Tibial nerve (tissue), 4 donors: Measurements from ENCODE around the gene TAOK3. TPM values are rescaled to one million over a fixed set of nuclear protein-coding genes. Genes with fewer than 3 reads are reported as not detected.
"Not testable (repeated sequence)": the region's sequence is repeated elsewhere in the genome, so short reads cannot be mapped to it uniquely, and the experiment has no call there.

ENCODE experiments used
- DNase-seq, 2 donors: peaks; one replicate each; pipeline ENCODE4 v3.0.0-alpha.2; 2019; ENCODE audit warnings: low spot score in 2 of 2
- H3K27ac ChIP-seq, 4 donors: fragments of 200-600 bp; sonication (generic) in 3 of 4; one replicate each; pipeline ENCODE4 v1.5.1; 2017 to 2019; ENCODE audit warnings: mild to moderate bottlenecking in 1 of 4
- H3K27me3 ChIP-seq, 2 donors: fragments of 200-600 bp; sonication (generic) in 1 of 2; one replicate each; pipeline versions ENCODE4 v1.5.1 to v1.6.0; 2017 to 2019
- H3K36me3 ChIP-seq, 3 donors: fragments of 200-600 bp; sonication (generic); one replicate each; pipeline ENCODE4 v1.5.1; 2018 to 2019
- H3K4me1 ChIP-seq, 4 donors: fragments of 200-600 bp; sonication (generic) in 3 of 4; one replicate each; pipeline ENCODE4 v1.5.1; 2017 to 2019
- H3K4me3 ChIP-seq, 4 donors: fragments of 200-600 bp; sonication (generic) in 3 of 4; one replicate each; pipeline ENCODE4 v1.5.1; 2017 to 2019; ENCODE audit warnings: mild to moderate bottlenecking in 1 of 4, moderate library complexity in 1 of 4
- H3K9me3 ChIP-seq, 4 donors: fragments of 200-600 bp; sonication (generic) in 3 of 4; one replicate each; pipeline ENCODE4 v1.5.1; 2017 to 2019
- CTCF ChIP-seq, 5 experiments: fragments of 200-600 bp in 3 of 5; fragments of 450-650 bp in 2 of 5; sonication (generic) in 3 of 5; IDR thresholded peaks; one replicate each; pipeline ENCODE4 v1.5.1; 2016 to 2019; ENCODE audit warnings: antibody characterized with exemption in 5 of 5, mild to moderate bottlenecking in 3 of 5, moderate library complexity in 2 of 5
- EP300 ChIP-seq, 2 donors: sonication (generic); formaldehyde crosslinking; IDR thresholded peaks; one replicate each; pipeline ENCODE4 v1.6.1; 2017; ENCODE audit warnings: antibody characterized with exemption in 2 of 2, mild to moderate bottlenecking in 1 of 2
- POLR2A ChIP-seq, 2 donors: fragments of 450-650 bp; IDR thresholded peaks; one replicate each; pipeline ENCODE4 v1.6.1; 2017; ENCODE audit warnings: antibody characterized with exemption in 2 of 2, mild to moderate bottlenecking in 2 of 2, moderate library complexity in 2 of 2
- WGBS, 2 donors: methylation state at CpG; one replicate each; pipeline ENCODE4 v1.1.5; 2018; 5-methylcytosine and 5-hydroxymethylcytosine counted together
- total RNA-seq, 4 donors: library from RNA; depleted of rRNA; stranded (reverse); fragments of >200 nt; gene quantifications; one replicate each; pipeline ENCODE4 v1.1.0, GENCODE V29; 2016

Gene TAOK3
- total RNA-seq, 4 donors from 2014 or later = 43.7 to 99.0 (median 59.6) TPM

DNA sequence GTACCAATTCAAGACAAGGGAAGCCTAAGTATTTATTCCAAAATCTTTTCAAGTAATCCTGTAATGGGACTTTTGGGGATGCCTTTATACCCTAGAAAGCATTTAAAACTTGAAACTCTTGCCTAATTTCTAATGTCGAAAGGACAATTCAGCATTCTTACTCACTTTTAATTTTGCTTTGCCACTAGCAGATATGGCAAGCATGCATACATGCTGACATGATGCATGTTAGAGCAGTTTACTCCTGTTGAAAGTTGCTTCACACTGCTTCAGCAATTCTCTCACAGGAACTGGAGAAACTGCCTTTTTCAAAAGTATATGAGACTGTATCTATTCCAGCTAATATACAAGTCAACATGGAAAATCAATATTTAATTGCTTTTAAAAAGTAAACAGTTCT lies 79.9 kb downstream of the TAOK3 start:
- H3K36me3 ChIP-seq = peaks cover 0 to 8% (median 0%) of the 10 kb centered on the region in 3 donors
- H3K4me3 ChIP-seq = no peak overlapping the region
- no peaks in the 10 kb centered on the region for H3K4me1 ChIP-seq
- no peak for DNase-seq
- WGBS, 2 donors = 86 to 90% methylated on average over 1 of the region's 1 CpG
- H3K9me3 ChIP-seq = no peaks in the 10 kb centered on the region
- H3K27ac ChIP-seq = no peak overlapping the region
- TF ChIP-seq CTCF (IDR thresholded peaks at IDR 0.05) (no peak), POLR2A (IDR thresholded peaks at IDR 0.05) (no peak), EP300 (IDR thresholded peaks at IDR 0.05) (no peak)
- no peaks in the 10 kb centered on the region for H3K27me3 ChIP-seq

DNA sequence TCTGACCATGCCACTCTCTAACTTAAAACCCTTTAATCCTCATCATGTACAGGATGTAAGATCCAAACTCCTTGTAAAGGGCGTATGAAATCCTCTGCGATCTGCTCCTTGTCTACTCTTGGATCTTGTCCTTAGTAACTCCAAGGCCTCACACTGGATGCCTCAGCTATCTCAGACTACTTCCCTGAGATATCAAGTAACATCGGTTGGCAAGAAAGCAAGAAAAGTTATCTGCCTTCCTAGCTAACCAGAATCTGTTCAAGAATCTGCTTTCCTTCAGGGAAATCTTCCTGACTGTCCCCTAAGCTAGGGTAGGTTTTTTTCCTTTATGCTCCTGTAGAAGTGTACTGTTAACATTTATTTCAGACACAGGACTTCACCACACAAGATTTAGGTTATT lies 82.6 kb downstream of the TAOK3 start:
- Histone ChIP-seq H3K4me3 (no peak overlapping the region), H3K27me3 (no peaks in the 10 kb centered on the region), H3K9me3 (no peaks in the 10 kb centered on the region), H3K4me1 (no peaks in the 10 kb centered on the region), H3K36me3 (peaks cover 0 to 8% (median 0%) of the 10 kb centered on the region in 3 donors), H3K27ac (no peak overlapping the region)
- TF ChIP-seq EP300 (IDR thresholded peaks at IDR 0.05) (no peak), POLR2A (IDR thresholded peaks at IDR 0.05) (no peak), CTCF (IDR thresholded peaks at IDR 0.05) (no peak)
- DNase-seq = no peak
- 90 to 93% methylated on average over 3 of the region's 3 CpGs for WGBS, 2 donors

GRCh38 chr12:118288174-118288573 lies 84.5 kb downstream of the TAOK3 start:
- 88 to 93% methylated on average over 1 of the region's 1 CpG for WGBS, 2 donors
- Histone ChIP-seq H3K4me3 (no peak overlapping the region), H3K27me3 (no peaks in the 10 kb centered on the region), H3K36me3 (peaks cover 0 to under 1% (median 0%) of the 10 kb centered on the region in 3 donors), H3K4me1 (no peaks in the 10 kb centered on the region), H3K9me3 (no peaks in the 10 kb centered on the region), H3K27ac (no peak overlapping the region)
- TF ChIP-seq CTCF (IDR thresholded peaks at IDR 0.05) = no peak
- no peak for TF ChIP-seq EP300 (IDR thresholded peaks at IDR 0.05)
- no peak for TF ChIP-seq POLR2A (IDR thresholded peaks at IDR 0.05)
- no peak for DNase-seq

DNA sequence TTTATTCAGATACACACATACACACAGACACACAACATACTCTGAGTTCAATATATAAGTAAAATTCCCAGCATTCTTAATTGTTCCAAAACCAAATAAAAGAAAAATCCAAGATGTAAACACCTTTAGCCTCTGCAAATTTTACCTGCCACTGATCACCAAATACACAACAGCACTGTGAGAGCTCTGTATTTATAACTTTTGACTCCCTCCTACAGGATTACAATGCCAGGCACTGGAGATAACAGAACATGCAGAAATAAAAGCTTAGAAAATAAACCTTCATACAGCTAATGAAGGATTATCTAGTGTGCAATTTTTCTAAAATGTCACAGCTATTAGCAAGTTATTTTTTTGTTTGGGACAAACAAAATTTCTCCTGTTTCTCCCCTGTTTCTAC lies 85.0 kb downstream of the TAOK3 start:
- H3K27me3 ChIP-seq = no peaks in the 10 kb centered on the region

GRCh38 chr12:118282767-118283166 lies 89.9 kb downstream of the TAOK3 start:
- Histone ChIP-seq H3K27me3 (no peaks in the 10 kb centered on the region), H3K4me3 (no peak overlapping the region), H3K27ac (no peak overlapping the region), H3K9me3 (no peaks in the 10 kb centered on the region), H3K4me1 (no peaks in the 10 kb centered on the region), H3K36me3 (no peaks in the 10 kb centered on the region)
- TF ChIP-seq EP300 (IDR thresholded peaks at IDR 0.05) = no peak
- no peak for TF ChIP-seq POLR2A (IDR thresholded peaks at IDR 0.05)
- TF ChIP-seq CTCF (IDR thresholded peaks at IDR 0.05) = no peak
- 89 to 96% methylated on average over 3 of the region's 3 CpGs for WGBS, 2 donors
- no peak for DNase-seq

More for the DNA sequence above, 85.0 kb downstream of the TAOK3 start:
- H3K4me3 ChIP-seq = no peak overlapping the region
- no peak for DNase-seq
- H3K4me1 ChIP-seq = no peaks in the 10 kb centered on the region
- H3K36me3 ChIP-seq = no peaks in the 10 kb centered on the region
- no peak overlapping the region for H3K27ac ChIP-seq
- no peak for TF ChIP-seq POLR2A (IDR thresholded peaks at IDR 0.05)
- TF ChIP-seq CTCF (IDR thresholded peaks at IDR 0.05) = no peak
- no peak for TF ChIP-seq EP300 (IDR thresholded peaks at IDR 0.05)
- H3K9me3 ChIP-seq = no peaks in the 10 kb centered on the region

GRCh38 chr12:118278288-118278687 lies 94.4 kb downstream of the TAOK3 start:
- not testable (repeated sequence) for H3K9me3 ChIP-seq, H3K36me3 ChIP-seq, H3K4me1 ChIP-seq, H3K27ac ChIP-seq, H3K27me3 ChIP-seq, DNase-seq, H3K4me3 ChIP-seq
- 93 to 100% methylated on average over 1 of the region's 1 CpG for WGBS, 2 donors
